H9 (cell line): Measurements from ENCODE around the gene TRERF1. TPM values are rescaled to one million over a fixed set of nuclear protein-coding genes. Genes with fewer than 3 reads are reported as not detected.
A peak's percentile ranks its signal among the peaks of the same experiment; 100 is the strongest.

ENCODE experiments used
- DNase-seq: peaks from one replicate; pipeline ENCODE4 v3.0.0-alpha.2; 2017
- H2AFZ ChIP-seq: one replicate; pipeline ENCODE4 v1.6.1; 2013; ENCODE audit warnings: mild to moderate bottlenecking, low read length, control low read depth, moderate library complexity
- H2AK5ac ChIP-seq: 2 replicates; pipeline ENCODE4 v1.6.1; 2013; ENCODE audit warnings: low read length, control low read depth, mixed read lengths; ENCODE audit not compliant: insufficient read length
- H2BK120ac ChIP-seq: one replicate; pipeline ENCODE4 v1.6.1; 2013; ENCODE audit warnings: low read depth, mild to moderate bottlenecking, low read length, control low read depth, inconsistent platforms; ENCODE audit not compliant: poor library complexity, severe bottlenecking
- H2BK12ac ChIP-seq: 2 replicates; pipeline ENCODE4 v1.6.1; 2013; ENCODE audit warnings: low read length, control low read depth, mixed read lengths, low read depth; ENCODE audit not compliant: insufficient read length
- H2BK15ac ChIP-seq: 2 replicates; pipeline ENCODE4 v1.6.1; 2013; ENCODE audit warnings: low read depth, low read length, control low read depth
- H2BK20ac ChIP-seq: one replicate; pipeline ENCODE4 v1.6.1; 2013; ENCODE audit warnings: low read depth, mild to moderate bottlenecking, low read length, control low read depth, inconsistent platforms; ENCODE audit not compliant: poor library complexity, severe bottlenecking
- H2BK5ac ChIP-seq: 2 replicates; pipeline ENCODE4 v1.6.1; 2013; ENCODE audit warnings: low read length, control low read depth, mixed read lengths; ENCODE audit not compliant: insufficient read length
- H3K14ac ChIP-seq: 2 replicates; pipeline ENCODE4 v1.6.1; 2013; ENCODE audit warnings: low read length, control low read depth; ENCODE audit not compliant: insufficient read depth
- H3K18ac ChIP-seq: 2 replicates; pipeline ENCODE4 v1.6.1; 2013; ENCODE audit warnings: low read depth, mild to moderate bottlenecking, mixed read lengths, low read length, control low read depth; ENCODE audit not compliant: insufficient read length
- H3K23ac ChIP-seq: 2 replicates; pipeline ENCODE4 v1.6.1; 2013; ENCODE audit warnings: low read length, control low read depth, mixed read lengths, low read depth; ENCODE audit not compliant: insufficient read length
- H3K23me2 ChIP-seq: 2 replicates; pipeline ENCODE4 v1.6.1; 2013; ENCODE audit warnings: low read depth, mild to moderate bottlenecking, mixed read lengths, low read length, control low read depth; ENCODE audit not compliant: insufficient read length, poor library complexity, severe bottlenecking
- H3K27ac ChIP-seq: 2 replicates; pipeline ENCODE4 v1.5.1; 2013; ENCODE audit warnings: low read length, control low read depth, mixed read lengths, low read depth; ENCODE audit not compliant: insufficient read length
- H3K27me3 ChIP-seq: 2 replicates; pipeline ENCODE4 v1.6.1; 2013; ENCODE audit warnings: low read length, control low read depth, inconsistent platforms; ENCODE audit not compliant: insufficient read depth
- H3K4ac ChIP-seq: 2 replicates; pipeline ENCODE4 v1.6.1; 2013; ENCODE audit warnings: low read depth, mild to moderate bottlenecking, control low read depth, inconsistent platforms, low read length, moderate library complexity
- H3K4me1 ChIP-seq: 2 replicates; pipeline ENCODE4 v1.6.1; 2013; ENCODE audit warnings: low read length, control low read depth, inconsistent platforms; ENCODE audit not compliant: insufficient read depth
- H3K4me2 ChIP-seq: 2 replicates; pipeline ENCODE4 v1.6.1; 2013; ENCODE audit warnings: low read length, control low read depth, mixed read lengths; ENCODE audit not compliant: insufficient read length, insufficient read depth
- H3K56ac ChIP-seq: 2 replicates; pipeline ENCODE4 v1.6.1; 2013; ENCODE audit warnings: low read depth, mild to moderate bottlenecking, mixed read lengths, low read length, control low read depth; ENCODE audit not compliant: insufficient read length
- H3K79me1 ChIP-seq: 2 replicates; pipeline ENCODE4 v1.6.1; 2013; ENCODE audit warnings: low read depth, mild to moderate bottlenecking, moderate library complexity, low read length, control low read depth, inconsistent platforms; ENCODE audit not compliant: insufficient read depth, poor library complexity, severe bottlenecking
- H3K79me2 ChIP-seq: 2 replicates; pipeline ENCODE4 v1.6.1; 2013; ENCODE audit warnings: low read length, control low read depth, inconsistent platforms; ENCODE audit not compliant: insufficient read depth
- H3K9ac ChIP-seq: 2 replicates; pipeline ENCODE4 v1.6.1; 2013; ENCODE audit warnings: low read length, control low read depth, mixed read lengths; ENCODE audit not compliant: insufficient read length; ENCODE audit errors: extremely low read depth
- H3K9me3 ChIP-seq: one replicate; pipeline ENCODE4 v1.6.1; 2013; ENCODE audit warnings: low read depth, low read length, inconsistent platforms; ENCODE audit not compliant: control insufficient read depth
- H3T11ph ChIP-seq: one replicate; pipeline ENCODE4 v1.6.1; 2013; ENCODE audit warnings: mild to moderate bottlenecking, low read length, control low read depth, inconsistent platforms
- H4K20me1 ChIP-seq: one replicate; pipeline ENCODE4 v1.6.1; 2013; ENCODE audit not compliant: control insufficient read depth, insufficient read length, insufficient read depth
- H4K5ac ChIP-seq: 2 replicates; pipeline ENCODE4 v1.6.1; 2013; ENCODE audit warnings: low read depth, mild to moderate bottlenecking, mixed read lengths, low read length, control low read depth; ENCODE audit not compliant: insufficient read length
- H4K8ac ChIP-seq: replicated peaks from 2 replicates; pipeline ENCODE4 v1.6.1; 2013; ENCODE audit warnings: low read length, control low read depth, mixed read lengths, low read depth; ENCODE audit not compliant: insufficient read length
- H4K91ac ChIP-seq: 2 replicates; pipeline ENCODE4 v1.6.1; 2013; ENCODE audit warnings: low read depth, mild to moderate bottlenecking, moderate library complexity, mixed read lengths, low read length, control low read depth; ENCODE audit not compliant: insufficient read length
- H3K27ac Mint-ChIP-seq, 3 experiments: 2 replicates in 2 of 3; 3 replicates in 1 of 3; pipeline ENCODE4 v1.8.0; 2020 to 2021; ENCODE audit warnings: mixed read lengths in 3 of 3, mild to moderate bottlenecking in 1 of 3, moderate library complexity in 1 of 3
- H3K27me3 Mint-ChIP-seq: 2 replicates; pipeline ENCODE4 v1.8.0; 2021; ENCODE audit warnings: low read depth, mild to moderate bottlenecking, moderate library complexity, mixed read lengths
- H3K36me3 Mint-ChIP-seq, 3 experiments: 2 replicates in 2 of 3; 3 replicates in 1 of 3; pipeline ENCODE4 v1.8.0; 2020 to 2021; ENCODE audit warnings: low read depth in 3 of 3, mixed read lengths in 3 of 3; ENCODE audit not compliant: insufficient read depth in 1 of 3
- H3K4me1 Mint-ChIP-seq, 2 experiments: 2 replicates each; pipeline ENCODE4 v1.8.0; 2020; ENCODE audit warnings: mixed read lengths in 2 of 2
- H3K4me3 Mint-ChIP-seq, 2 experiments: 2 replicates in 1 of 2; 3 replicates in 1 of 2; pipeline ENCODE4 v1.8.0; 2020 to 2021; ENCODE audit warnings: mild to moderate bottlenecking in 2 of 2, mixed read lengths in 2 of 2, moderate library complexity in 1 of 2
- H3K9me3 Mint-ChIP-seq, 2 experiments: 2 replicates in 1 of 2; 3 replicates in 1 of 2; pipeline ENCODE4 v1.8.0; 2020; ENCODE audit warnings: mild to moderate bottlenecking in 2 of 2, mixed read lengths in 2 of 2, moderate library complexity in 1 of 2
- WGBS: extraction: QIAGEN DNeasy Blood & Tissue Kit; methylation state at CpG from one replicate; pipeline ENCODE4 v1.1.7; 2013; ENCODE audit warnings: missing lambda C conversion rate, low lambda C conversion rate, mixed read lengths; ENCODE audit not compliant: insufficient read length; ENCODE audit errors: extremely low coverage; 5-methylcytosine and 5-hydroxymethylcytosine counted together
- total RNA-seq: library from RNA; stranded (reverse); gene quantifications from 2 replicates; pipeline ENCODE4 v1.2.1, GENCODE V29; 2021
- TF ChIP-seq, protein P1 (sequence below): fragments of 200-600 bp; sonication (generic); conservative IDR thresholded peaks from 3 replicates; pipeline ENCODE4 v1.8.0; 2021; ENCODE audit warnings: antibody characterized with exemption, mild to moderate bottlenecking

The TRERF1 gene
- total RNA-seq, 1 experiment from 2014 or later = 19.7 TPM

DNA sequence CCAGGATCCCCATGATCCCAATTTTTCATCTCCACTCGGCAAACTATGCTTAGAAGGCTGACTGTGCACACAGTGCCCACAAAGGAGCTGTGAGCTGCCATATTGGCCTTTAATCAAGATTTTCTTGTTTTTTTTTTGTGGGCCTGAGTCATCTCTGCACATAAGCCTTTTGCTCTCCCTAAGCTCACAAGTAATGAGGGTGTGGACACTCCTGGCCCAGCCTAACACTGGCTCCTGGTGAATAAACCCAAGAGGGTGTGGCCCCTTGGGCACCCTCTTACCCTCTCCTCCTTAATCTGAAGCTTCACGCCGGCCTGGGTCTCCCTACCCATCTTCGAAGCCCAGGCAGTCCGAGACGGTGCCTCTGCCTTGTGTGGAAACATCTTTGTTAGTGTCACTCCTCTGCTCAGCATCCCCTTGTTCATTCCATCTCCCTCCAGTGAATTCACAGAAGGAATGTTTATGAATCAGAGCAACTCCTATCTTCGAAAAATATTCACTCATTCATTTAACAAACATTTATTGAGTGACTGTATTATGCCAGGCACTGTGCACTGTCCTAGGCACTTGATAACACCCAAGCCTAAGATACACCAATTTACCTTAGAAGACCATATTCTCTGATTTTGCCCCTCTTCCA lies 211.9 kb downstream of the TRERF1 start:
- Histone ChIP-seq H3K79me2 (no peaks in the 10 kb centered on the region), H2BK20ac (no peak overlapping the region), H2BK5ac (no peak overlapping the region), H3K4me1 (no peaks in the 10 kb centered on the region; the same call in 1 of the 2 replicates), H3K4ac (no peak overlapping the region), H2AFZ (no peak overlapping the region), H2AK5ac (no peak overlapping the region), H2BK15ac (no peak overlapping the region), H3K9me3 (no peaks in the 10 kb centered on the region), H4K8ac (no peak overlapping the region), H2BK12ac (no peak overlapping the region), H3T11ph (no peak overlapping the region), H2BK120ac (no peak overlapping the region), H3K18ac (no peak overlapping the region), H3K27me3 (no peaks in the 10 kb centered on the region), H3K56ac (no peak overlapping the region), H3K14ac (no peak overlapping the region), H4K91ac (no peak overlapping the region), H3K23me2 (no peaks in the 10 kb centered on the region), H3K23ac (no peak overlapping the region), H3K4me2 (no peak overlapping the region), H4K5ac (no peak overlapping the region), H3K27ac (no peak overlapping the region), H3K9ac (no peak overlapping the region), H4K20me1 (no peaks in the 10 kb centered on the region), H3K79me1 (no peaks in the 10 kb centered on the region)
- TF ChIP-seq, protein P1, sequence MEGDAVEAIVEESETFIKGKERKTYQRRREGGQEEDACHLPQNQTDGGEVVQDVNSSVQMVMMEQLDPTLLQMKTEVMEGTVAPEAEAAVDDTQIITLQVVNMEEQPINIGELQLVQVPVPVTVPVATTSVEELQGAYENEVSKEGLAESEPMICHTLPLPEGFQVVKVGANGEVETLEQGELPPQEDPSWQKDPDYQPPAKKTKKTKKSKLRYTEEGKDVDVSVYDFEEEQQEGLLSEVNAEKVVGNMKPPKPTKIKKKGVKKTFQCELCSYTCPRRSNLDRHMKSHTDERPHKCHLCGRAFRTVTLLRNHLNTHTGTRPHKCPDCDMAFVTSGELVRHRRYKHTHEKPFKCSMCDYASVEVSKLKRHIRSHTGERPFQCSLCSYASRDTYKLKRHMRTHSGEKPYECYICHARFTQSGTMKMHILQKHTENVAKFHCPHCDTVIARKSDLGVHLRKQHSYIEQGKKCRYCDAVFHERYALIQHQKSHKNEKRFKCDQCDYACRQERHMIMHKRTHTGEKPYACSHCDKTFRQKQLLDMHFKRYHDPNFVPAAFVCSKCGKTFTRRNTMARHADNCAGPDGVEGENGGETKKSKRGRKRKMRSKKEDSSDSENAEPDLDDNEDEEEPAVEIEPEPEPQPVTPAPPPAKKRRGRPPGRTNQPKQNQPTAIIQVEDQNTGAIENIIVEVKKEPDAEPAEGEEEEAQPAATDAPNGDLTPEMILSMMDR = no peak
- DNase-seq = no peak
- Mint-ChIP-seq H3K27me3 (no peaks in the 10 kb centered on the region; the same call in 1 of the 2 replicates), H3K27ac (peak overlapping the region; percentile 81 to 97 (median 82); a peak in 6 of 7 replicates), H3K36me3 (peaks cover 32 to 66% (median 52%) of the 10 kb centered on the region in 3 experiments; a peak in 6 of 7 replicates), H3K4me3 (no peak overlapping the region), H3K9me3 (no peaks in the 10 kb centered on the region), H3K4me1 (peaks cover 37 to 40% of the 10 kb centered on the region in 2 experiments)
- no CpG with 5 or more reads among the region's 7 CpGs for WGBS
